Mucosa of descending colon (tissue), 3 donors: Measurements from ENCODE around the gene PRMT1. TPM values are rescaled to one million over a fixed set of nuclear protein-coding genes. Genes with fewer than 3 reads are reported as not detected.

Source experiments
- ATAC-seq: fragments of 200-7000 bp; cut with Tn5 transposase; one replicate; pipeline ENCODE4 v1.9.1; 2020; ENCODE audit warnings: mild to moderate bottlenecking, moderate library complexity
- DNase-seq, 3 donors: peaks; one replicate each; pipeline ENCODE4 v3.0.0-alpha.2; 2020
- H3K36me3 ChIP-seq: fragments of 200-600 bp; one replicate; pipeline ENCODE4 v1.8.0; 2021; ENCODE audit warnings: low read depth, mild to moderate bottlenecking
- H3K4me1 ChIP-seq: fragments of 200-600 bp; one replicate; pipeline ENCODE4 v1.8.0; 2021; ENCODE audit warnings: low read depth, mild to moderate bottlenecking
- H3K4me3 ChIP-seq: fragments of 200-600 bp; one replicate; pipeline ENCODE4 v1.8.0; 2021; ENCODE audit warnings: mild to moderate bottlenecking
- H3K9me3 ChIP-seq: fragments of 200-600 bp; one replicate; pipeline ENCODE4 v1.8.0; 2021; ENCODE audit warnings: mild to moderate bottlenecking
- CTCF ChIP-seq: fragments of 200-600 bp; IDR thresholded peaks from one replicate; pipeline ENCODE4 v1.8.0; 2022; ENCODE audit warnings: antibody characterized with exemption, mild to moderate bottlenecking
- intact Hi-C, 2 donors: fragments of 100-400 bp; cut with DNase I in 1 of 2; cut with micrococcal nuclease in 1 of 2; formaldehyde crosslinking; loops; one replicate each; pipeline versions ENCODE4 v1.11.0 to v1.11.1; 2022; cut with DNase I, micrococcal nuclease
- total RNA-seq, 3 donors: library from RNA; stranded (reverse); fragmentation: NEBNext Ultra II Directional in 2 of 3; extraction: Animal tissue kit (Norgen Biotek cat#: 25700) in 2 of 3; gene quantifications; one replicate each; pipeline versions ENCODE4 v1.2.1 to v1.2.4, GENCODE V29; 2021 to 2023
- donor health status: DM: no; HTN: no; CAD: no; lungs with moderate emphysema.
- donor health status: DM: no; HTN: no; CAD: no.
- donor health status: DM: no; HTN: yes; CAD: no.

The PRMT1 gene
- total RNA-seq, 3 donors from 2014 or later: 68.1 to 101 (median 94.8) TPM

GRCh38 chr19:49687150-49687549 lies 10.1 kb downstream of the PRMT1 start:
- Histone ChIP-seq H3K9me3 (no peaks in the 10 kb centered on the region), H3K4me3 (no peak overlapping the region), H3K4me1 (peaks cover 17% of the 10 kb centered on the region), H3K36me3 (no peaks in the 10 kb centered on the region)
- intact Hi-C loops: loop anchor here in 1 of 2 donors (10.0 kb wide), 1 partner anchor 102 kb away; the partner anchor contains the start of genes NOSIP and PRRG2
- DNase-seq (no peak), ATAC-seq (no peak)
- no peak for TF ChIP-seq CTCF

- ATAC-seq (no peak), DNase-seq (no peak)
- Histone ChIP-seq H3K36me3 (no peaks in the 10 kb centered on the region), H3K9me3 (no peaks in the 10 kb centered on the region), H3K4me1 (peaks cover 17% of the 10 kb centered on the region), H3K4me3 (no peak overlapping the region)
- TF ChIP-seq CTCF: no peak
- intact Hi-C loops: loop anchor here in 1 of 2 donors (10.0 kb wide), 1 partner anchor 103 kb away; the partner anchor contains the start of genes NOSIP and PRRG2
Observed at GRCh38 chr19:49687566-49688316, 10.7 kb downstream of the PRMT1 start.

- no peak for ATAC-seq
- H3K36me3 ChIP-seq: no peaks in the 10 kb centered on the region
Observed at GRCh38 chr19:49688531-49689132, 11.6 kb downstream of the PRMT1 start.

GRCh38 chr19:49689133-49690078 lies 12.3 kb downstream of the PRMT1 start, which contains the start of gene ADM5:
TSS of gene ADM5 (plus strand) at chr19:49689594. CDS start at chr19:49689838, 244 bp downstream.
- no peaks in the 10 kb centered on the region for H3K9me3 ChIP-seq
- intact Hi-C loops: loop anchor here in 1 of 2 donors (10.0 kb wide), 1 partner anchor 105 kb away; the partner anchor contains the start of genes NOSIP and PRRG2
- TF ChIP-seq CTCF: no peak
- peaks cover 17% of the 10 kb centered on the region for H3K4me1 ChIP-seq
- peak; percentile 84 for ATAC-seq
- DNase-seq: peak in 2 of 3 donors; percentile 78
- H3K4me3 ChIP-seq: no peak within 1 kb of the TSS
- H3K36me3 ChIP-seq: no peaks in the 10 kb centered on the region

More at GRCh38 chr19:49688531-49689132, 11.6 kb downstream of the PRMT1 start:
- no peak for DNase-seq
- peaks cover 17% of the 10 kb centered on the region for H3K4me1 ChIP-seq
- H3K4me3 ChIP-seq: no peak overlapping the region
- H3K9me3 ChIP-seq: no peaks in the 10 kb centered on the region
- intact Hi-C loops: loop anchor here in 1 of 2 donors (10.0 kb wide), 1 partner anchor 104 kb away; the partner anchor contains the start of genes NOSIP and PRRG2
- no peak for TF ChIP-seq CTCF

GRCh38 chr19:49690079-49690655 lies 13.1 kb downstream of the PRMT1 start:
- DNase-seq: no peak
- H3K9me3 ChIP-seq: no peaks in the 10 kb centered on the region
- H3K4me1 ChIP-seq: peaks cover 17% of the 10 kb centered on the region
- peak; percentile 26 for ATAC-seq
- no peak overlapping the region for H3K4me3 ChIP-seq
- no peak for TF ChIP-seq CTCF
- H3K36me3 ChIP-seq: no peaks in the 10 kb centered on the region
- intact Hi-C loops: no loop called here
